ENCODE data around the gene EMC9.

Gene EMC9

DNA sequence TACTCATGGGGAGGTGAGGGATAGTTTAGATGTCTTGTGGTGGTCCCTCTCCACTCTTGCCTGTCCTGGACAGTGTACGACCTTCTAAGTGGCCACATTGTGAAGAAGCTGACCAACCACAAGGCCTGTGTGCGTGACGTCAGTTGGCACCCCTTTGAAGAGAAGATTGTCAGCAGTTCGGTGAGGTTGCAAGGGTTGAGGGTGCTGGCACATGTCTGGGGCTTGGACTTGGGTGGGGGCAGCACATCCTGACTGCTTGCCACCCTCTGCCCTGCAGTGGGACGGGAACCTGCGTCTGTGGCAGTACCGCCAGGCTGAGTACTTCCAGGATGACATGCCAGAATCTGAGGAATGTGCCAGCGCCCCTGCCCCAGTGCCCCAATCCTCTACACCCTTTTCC lies 18.5 kb downstream of the EMC9 start:
- no peak overlapping the region for H3K4me3 ChIP-seq (ENCODE audit: low read depth, low read length)
- TF ChIP-seq, protein P1, sequence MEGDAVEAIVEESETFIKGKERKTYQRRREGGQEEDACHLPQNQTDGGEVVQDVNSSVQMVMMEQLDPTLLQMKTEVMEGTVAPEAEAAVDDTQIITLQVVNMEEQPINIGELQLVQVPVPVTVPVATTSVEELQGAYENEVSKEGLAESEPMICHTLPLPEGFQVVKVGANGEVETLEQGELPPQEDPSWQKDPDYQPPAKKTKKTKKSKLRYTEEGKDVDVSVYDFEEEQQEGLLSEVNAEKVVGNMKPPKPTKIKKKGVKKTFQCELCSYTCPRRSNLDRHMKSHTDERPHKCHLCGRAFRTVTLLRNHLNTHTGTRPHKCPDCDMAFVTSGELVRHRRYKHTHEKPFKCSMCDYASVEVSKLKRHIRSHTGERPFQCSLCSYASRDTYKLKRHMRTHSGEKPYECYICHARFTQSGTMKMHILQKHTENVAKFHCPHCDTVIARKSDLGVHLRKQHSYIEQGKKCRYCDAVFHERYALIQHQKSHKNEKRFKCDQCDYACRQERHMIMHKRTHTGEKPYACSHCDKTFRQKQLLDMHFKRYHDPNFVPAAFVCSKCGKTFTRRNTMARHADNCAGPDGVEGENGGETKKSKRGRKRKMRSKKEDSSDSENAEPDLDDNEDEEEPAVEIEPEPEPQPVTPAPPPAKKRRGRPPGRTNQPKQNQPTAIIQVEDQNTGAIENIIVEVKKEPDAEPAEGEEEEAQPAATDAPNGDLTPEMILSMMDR (IDR thresholded peaks at IDR 0.05; ENCODE audit: control insufficient read depth, extremely low read depth, insufficient read depth), result no peak
- no peak for DNase-seq (ENCODE audit: low read depth)

DNA sequence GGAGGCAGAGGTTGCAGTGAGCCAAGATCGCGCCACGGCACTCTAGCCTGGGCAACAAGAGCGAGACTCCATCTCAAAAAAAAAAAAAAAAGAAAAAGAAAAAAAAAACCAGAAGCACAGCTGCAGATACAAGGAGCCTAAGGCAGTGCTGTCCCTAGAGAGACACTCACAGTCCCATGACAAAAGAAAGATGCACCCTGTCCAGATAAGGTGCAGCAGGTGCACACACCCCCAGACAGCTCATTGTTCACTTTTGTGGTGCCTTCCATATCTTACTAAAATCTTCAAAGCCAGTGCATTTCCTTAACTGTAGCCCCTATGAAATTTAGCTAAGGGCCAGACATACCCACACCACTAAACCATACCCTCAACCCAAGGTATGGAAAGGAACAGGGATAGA lies 19.0 kb downstream of the EMC9 start:
- no peak for DNase-seq (ENCODE audit: low read depth)
- TF ChIP-seq, protein P1 (IDR thresholded peaks at IDR 0.05; ENCODE audit: control insufficient read depth, extremely low read depth, insufficient read depth), result no peak
- no peak overlapping the region for H3K4me3 ChIP-seq (ENCODE audit: low read depth, low read length)

DNA sequence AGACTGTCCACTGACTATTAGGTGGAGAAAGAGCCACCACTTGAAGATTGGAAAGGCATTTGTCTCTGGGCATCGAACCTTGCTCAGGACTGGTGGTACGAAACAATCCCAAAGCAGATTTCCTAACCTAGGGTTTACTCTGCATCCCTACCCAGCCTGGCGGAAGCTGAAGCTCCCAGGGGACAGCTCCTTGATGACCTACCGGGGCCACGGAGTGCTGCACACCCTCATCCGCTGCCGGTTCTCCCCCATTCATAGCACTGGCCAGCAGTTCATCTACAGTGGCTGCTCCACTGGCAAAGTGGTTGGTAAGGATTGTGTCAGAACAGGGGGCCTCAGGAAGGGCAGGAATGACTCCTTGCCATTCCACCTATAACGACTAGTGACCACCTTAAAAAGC lies 20.2 kb downstream of the EMC9 start:
- no peak overlapping the region for H3K4me3 ChIP-seq (ENCODE audit: low read depth, low read length)
- TF ChIP-seq, protein P1 (IDR thresholded peaks at IDR 0.05; ENCODE audit: control insufficient read depth, extremely low read depth, insufficient read depth), result no peak
- DNase-seq (ENCODE audit: low read depth), result no peak

DNA sequence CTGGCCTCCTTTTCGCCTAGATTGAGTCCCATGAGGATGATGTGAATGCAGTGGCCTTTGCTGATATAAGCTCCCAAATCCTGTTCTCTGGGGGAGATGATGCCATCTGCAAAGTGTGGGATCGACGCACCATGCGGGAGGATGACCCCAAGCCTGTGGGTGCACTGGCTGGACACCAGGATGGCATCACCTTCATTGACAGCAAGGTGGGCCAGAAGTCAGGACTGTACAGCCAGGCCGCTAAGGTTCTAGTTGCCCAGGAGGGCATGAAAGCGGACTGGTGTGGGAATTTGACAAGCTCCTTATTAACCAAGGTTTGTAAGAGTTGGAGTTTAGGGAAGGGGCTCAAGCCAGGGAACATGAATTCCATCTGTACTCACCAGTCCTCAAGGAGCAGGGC lies 21.7 kb downstream of the EMC9 start:
- DNase-seq (ENCODE audit: low read depth), result no peak
- TF ChIP-seq, protein P1 (IDR thresholded peaks at IDR 0.05; ENCODE audit: control insufficient read depth, extremely low read depth, insufficient read depth), result no peak

DNA sequence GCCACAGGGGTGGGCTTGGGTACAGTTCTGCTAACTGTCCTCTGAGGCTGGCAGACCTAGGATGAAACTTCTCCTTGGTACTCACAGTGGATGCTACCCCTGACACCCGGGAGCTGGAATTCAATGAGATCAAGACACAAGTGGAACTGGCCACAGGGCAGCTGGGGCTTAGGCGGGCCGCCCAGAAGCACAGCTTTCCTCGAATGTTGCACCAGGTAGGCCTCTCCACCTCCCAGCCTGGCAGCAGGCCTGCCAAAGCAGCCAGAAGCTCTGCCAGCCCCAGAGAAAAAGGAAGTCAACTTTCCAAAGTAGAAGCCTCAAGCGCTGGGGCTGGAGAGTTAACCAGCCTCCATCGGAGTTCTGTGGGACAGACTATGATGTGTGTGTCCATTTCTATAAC lies 24.2 kb downstream of the EMC9 start:
- TF ChIP-seq, protein P1 (IDR thresholded peaks at IDR 0.05; ENCODE audit: control insufficient read depth, extremely low read depth, insufficient read depth), result no peak
- H3K4me3 ChIP-seq (ENCODE audit: low read depth, low read length), result no peak overlapping the region
- no peak for DNase-seq (ENCODE audit: low read depth)

More for the DNA sequence above, 21.7 kb downstream of the EMC9 start:
- H3K4me3 ChIP-seq (ENCODE audit: low read depth, low read length), result no peak overlapping the region

DNA sequence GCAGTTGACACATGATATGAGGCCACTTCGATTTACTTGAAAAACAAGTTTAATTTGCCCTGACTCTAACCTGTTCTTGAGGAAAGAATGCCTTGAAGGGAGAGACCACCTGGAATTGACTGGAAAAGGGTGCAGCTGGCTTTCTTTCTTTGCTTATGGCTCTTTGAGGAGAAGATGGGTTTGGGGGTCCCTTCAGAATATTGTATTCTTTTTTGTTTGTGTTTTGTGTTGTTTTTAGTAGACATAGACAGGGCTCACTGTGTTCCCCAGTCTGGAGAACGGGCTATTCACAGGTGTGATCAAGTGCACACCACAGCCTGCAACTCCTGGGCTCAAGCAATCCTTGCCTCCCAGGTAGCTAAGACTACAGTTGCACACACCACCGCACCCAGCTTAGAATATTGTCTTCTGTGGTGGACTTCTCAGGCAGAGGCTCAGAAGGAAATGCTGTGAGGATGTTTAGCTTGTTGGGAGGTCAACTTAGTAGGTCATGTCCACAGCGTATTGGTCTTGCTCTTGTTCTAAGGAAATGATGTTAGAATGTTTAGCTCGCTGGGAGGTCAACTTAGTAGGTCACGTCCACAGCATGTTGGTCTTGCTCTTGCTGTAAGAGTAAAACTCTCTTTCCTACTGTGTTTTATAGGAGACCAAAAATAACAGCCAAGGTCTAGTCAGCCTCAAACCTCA lies 25.1 kb downstream of the EMC9 start:
- peak overlapping the region; percentile 82 for H3K4me3 ChIP-seq (ENCODE audit: low read depth, low read length)

More for the DNA sequence above, 25.1 kb downstream of the EMC9 start:
- DNase-seq (ENCODE audit: low read depth), result no peak
- TF ChIP-seq, protein P1 (IDR thresholded peaks at IDR 0.05; ENCODE audit: control insufficient read depth, extremely low read depth, insufficient read depth), result no peak

All from LNCaP clone FGC (cell line).